ENCODE data around the gene DDOST. TPM values are rescaled to one million over a fixed set of nuclear protein-coding genes. Genes with fewer than 3 reads are reported as not detected.
A peak's percentile ranks its signal among the peaks of the same experiment; 100 is the strongest.

The DDOST gene
- total RNA-seq, 1 experiment from 2014 or later = 311 TPM

- DNase-seq (ENCODE audit: low read depth) = no peak
Measured at GRCh38 chr1:20660847-20661206, 342 bp downstream of the DDOST start.

DNA sequence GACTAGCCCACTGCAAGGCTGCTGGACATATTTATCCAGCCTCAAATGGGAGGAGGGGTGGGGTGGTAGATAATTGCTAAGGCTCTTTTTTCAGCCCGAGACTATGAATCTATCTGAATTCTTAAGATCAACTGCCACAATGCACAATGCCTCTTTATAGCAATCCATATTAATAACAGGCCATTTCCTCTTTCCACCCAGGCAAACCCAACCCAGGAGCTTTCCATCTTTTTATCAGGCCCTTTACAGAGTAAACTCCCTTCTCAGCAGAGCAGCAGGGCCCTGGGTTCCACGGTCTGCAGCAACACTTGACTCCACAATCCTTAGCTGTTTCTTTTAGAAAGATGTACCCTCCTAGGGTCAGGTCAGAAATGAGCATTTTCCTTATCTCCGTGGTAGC lies 806 bp downstream of the DDOST start:
- no peak for DNase-seq (ENCODE audit: low read depth)

- DNase-seq (ENCODE audit: low read depth) = no peak
Measured at GRCh38 chr1:20658166-20658915, 2.8 kb downstream of the DDOST start.

DNA sequence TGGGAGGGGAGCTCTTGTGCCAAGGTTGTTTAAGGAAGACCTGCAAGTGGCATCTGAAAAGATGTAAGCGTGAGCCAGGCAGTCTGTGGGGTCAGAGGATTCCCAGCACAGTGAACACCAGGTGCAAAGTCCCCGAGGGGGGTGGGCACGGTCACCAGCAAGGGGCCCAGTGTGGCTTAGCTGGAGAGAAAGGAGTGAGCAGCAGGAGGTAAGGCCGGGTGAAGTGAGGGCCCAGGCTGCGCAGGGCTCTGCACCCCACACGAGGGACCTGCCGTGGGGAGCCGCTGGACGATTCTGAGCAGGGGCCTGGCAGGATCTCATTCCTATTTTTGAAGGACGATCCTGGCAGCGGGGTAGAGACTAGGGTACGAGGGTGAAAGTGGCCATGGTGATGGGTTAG lies 4.1 kb downstream of the DDOST start:
- no peak for DNase-seq (ENCODE audit: low read depth)

DNA sequence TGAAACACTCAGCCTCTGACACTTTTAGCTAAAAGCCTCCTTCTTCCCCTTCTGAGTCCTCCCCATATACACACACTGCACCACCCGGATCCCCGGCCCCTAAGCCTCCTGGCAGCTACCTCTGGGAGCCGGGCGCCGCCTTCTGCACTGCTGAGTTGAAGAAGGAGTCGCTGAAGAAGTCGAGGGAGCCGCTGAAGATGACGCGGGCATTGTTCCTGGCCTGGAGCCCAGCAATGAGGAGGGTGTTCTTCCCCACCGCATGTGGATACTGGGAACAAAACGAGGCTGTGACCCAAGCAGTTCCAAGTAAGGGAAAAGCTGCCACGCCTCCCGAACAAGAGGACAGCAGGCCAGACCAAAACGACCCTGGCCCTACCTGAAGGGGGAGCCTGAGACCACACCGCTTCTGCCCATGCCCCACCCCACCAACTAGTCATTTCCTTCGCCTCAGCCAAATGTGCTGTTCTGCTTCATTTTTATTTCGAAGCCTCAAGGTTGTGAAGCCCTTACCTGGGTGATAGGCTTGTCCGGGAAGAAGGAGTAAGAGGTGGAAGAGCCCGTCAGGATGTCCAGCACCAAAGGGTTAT lies 7.0 kb downstream of the DDOST start:
- DNase-seq (ENCODE audit: low read depth) = no peak

DNA sequence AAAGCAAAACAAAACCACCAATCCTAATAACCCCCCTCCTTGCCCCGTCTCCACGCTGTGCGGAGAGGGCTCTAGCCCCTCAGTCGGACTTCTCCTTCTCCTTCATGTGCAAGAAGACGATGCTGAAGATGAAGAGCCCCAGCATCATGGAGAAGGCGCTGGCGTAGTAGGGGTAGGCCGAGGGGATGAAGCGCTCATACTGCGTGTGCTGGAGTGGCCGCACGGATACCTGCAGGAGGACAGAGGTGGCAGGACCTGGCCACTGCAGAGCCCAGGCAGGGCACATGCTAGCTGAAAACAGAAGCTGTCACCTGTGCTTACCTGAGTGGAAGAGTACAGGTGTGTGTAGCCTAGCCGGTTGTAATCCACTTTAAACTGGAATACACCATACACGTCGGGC lies 8.9 kb downstream of the DDOST start:
- no peak for DNase-seq (ENCODE audit: low read depth)

- DNase-seq (ENCODE audit: low read depth) = no peak
Measured at GRCh38 chr1:20648946-20649345, 12.2 kb downstream of the DDOST start.

DNA sequence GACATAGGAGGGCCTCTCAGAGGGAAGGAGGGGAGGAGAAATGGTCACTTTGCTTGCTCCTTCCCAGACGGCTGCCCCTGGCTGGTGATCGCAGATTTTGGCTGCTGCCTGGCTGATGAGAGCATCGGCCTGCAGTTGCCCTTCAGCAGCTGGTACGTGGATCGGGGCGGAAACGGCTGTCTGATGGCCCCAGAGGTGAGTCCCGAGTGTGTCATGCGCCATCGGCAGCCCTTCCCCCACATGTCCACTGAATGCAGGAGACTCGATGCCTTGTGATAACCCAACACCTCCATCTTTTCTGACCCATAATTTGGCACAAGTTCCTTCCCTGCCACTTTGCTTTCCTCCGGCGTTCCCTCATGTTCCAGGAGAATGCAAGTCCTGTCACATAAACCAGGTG lies 12.7 kb downstream of the DDOST start:
- DNase-seq (ENCODE audit: low read depth) = no peak

DNA sequence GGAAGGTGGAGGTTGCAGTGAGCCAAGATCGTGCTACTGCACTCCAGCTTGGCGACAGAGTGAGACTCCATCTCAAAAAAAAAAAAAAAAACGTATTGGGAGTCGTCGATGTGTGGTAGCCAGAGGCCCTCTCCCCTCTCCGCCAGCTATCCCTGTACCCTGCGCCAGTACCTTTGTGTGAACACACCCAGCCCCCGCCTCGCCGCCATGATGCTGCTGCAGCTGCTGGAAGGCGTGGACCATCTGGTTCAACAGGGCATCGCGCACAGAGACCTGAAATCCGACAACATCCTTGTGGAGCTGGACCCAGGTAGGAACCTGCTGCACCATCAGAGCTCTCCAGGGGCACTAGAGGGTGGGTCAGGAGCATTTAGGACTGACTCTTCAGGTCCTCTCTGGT lies 15.8 kb downstream of the DDOST start:
- DNase-seq (ENCODE audit: low read depth) = no peak

DNA sequence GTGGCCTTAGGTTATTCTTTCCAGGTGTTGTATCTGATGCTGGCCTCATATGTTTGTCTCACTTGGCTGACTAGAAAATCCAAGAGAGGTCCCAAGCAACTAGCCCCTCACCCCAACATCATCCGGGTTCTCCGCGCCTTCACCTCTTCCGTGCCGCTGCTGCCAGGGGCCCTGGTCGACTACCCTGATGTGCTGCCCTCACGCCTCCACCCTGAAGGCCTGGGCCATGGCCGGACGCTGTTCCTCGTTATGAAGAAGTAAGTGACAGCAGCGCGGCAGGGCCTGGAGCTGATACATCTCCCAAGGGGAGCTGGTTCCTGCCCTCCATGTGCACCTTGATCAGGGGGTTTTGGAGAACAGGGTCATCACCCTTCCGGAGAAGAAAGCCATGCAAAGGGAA lies 16.8 kb downstream of the DDOST start:
- no peak for DNase-seq (ENCODE audit: low read depth)

DNA sequence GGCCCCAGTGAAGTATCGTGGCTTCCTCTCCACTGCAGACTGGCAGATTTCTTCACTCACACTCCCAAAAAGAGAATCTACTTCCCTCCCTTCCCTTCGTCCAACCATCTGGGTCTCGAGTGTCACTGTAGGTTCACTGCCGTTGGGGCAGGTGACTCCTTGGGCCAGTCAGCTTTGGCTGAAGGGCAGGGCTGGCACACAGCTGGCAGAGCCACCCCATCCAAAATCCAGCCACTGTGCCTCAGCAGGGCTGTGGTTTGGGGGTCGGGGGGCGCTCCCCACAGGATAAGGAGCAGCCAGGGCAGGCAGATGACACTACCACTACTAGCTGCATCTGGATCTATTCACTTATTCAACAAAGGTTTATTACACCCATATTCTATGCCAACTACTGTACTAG lies 18.1 kb downstream of the DDOST start:
- DNase-seq (ENCODE audit: low read depth) = no peak

DNA sequence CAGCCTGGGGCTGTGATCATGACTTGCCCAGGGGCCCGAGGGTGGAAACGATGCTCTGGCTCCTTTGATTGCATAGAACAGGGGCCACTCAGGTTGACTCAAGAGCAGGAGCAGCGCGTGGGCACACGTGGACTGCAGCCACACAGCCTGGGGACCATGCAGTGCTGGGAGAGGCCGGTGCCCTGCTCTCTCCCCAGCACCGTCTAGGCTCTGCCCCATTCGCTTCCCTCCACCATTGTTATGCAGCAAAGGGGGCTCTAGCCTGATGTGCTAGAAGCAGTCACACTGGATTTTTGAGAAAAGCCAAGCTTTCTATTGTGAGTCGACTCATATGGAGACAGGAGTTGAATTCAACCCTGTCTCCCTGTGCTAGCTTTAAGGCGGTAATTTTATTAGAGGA lies 19.2 kb downstream of the DDOST start:
- no peak for DNase-seq (ENCODE audit: low read depth)

DNA sequence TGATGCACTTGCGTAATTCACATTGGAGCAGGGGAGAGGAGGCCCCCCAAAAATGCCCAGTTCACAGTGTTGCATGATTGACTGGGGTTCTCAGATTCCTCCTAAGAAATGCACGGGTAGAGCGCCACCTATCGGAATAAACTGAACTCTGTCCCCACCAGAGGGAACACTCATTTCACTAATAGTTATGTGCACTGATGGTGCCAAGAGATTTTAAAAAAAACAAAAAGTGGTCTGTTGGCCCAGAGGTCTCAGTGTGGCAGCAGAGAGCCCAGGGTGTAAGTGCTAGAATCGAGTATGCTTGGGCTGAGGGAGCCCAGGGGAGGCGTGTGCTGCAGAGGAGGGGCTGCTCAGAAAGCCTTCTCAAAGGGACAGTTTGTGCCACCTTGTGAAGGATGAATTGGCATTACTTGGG lies 21.0 kb downstream of the DDOST start:
- DNase-seq (ENCODE audit: low read depth) = peak; percentile 52

DNA sequence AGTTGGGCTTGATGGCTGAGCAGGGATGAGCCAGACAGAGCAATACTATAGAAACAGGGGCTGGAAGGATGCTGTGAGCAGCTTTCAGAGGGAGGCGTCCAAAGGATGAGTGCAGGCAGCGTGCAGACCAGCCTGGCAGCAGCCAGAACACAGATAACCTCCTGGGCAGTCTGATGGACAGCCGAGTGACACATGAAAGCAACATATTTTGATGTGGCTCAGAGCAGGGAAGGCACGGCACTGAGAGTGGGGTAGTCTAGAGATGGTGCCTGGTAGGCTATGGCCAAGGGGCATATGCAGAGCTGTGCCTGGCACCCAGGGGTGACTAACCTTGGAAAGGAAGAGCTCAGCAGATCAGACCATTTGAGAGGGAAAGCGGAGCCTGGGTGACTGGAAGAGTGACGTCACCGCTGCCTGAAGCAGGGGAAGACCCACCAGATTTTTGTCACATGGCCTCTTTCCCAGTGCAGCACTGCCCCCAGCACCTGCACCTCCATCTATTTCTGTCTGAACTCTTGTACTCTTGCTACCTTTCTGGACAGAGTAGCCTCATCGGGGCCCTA lies 24.3 kb downstream of the DDOST start:
- peak; percentile 39 for DNase-seq (ENCODE audit: low read depth)

- DNase-seq (ENCODE audit: low read depth) = peak; percentile 80
Measured at GRCh38 chr1:20634594-20635084, 26.5 kb downstream of the DDOST start.

GRCh38 chr1:20634065-20634593 lies 27.0 kb downstream of the DDOST start:
- DNase-seq (ENCODE audit: low read depth) = no peak

DNA sequence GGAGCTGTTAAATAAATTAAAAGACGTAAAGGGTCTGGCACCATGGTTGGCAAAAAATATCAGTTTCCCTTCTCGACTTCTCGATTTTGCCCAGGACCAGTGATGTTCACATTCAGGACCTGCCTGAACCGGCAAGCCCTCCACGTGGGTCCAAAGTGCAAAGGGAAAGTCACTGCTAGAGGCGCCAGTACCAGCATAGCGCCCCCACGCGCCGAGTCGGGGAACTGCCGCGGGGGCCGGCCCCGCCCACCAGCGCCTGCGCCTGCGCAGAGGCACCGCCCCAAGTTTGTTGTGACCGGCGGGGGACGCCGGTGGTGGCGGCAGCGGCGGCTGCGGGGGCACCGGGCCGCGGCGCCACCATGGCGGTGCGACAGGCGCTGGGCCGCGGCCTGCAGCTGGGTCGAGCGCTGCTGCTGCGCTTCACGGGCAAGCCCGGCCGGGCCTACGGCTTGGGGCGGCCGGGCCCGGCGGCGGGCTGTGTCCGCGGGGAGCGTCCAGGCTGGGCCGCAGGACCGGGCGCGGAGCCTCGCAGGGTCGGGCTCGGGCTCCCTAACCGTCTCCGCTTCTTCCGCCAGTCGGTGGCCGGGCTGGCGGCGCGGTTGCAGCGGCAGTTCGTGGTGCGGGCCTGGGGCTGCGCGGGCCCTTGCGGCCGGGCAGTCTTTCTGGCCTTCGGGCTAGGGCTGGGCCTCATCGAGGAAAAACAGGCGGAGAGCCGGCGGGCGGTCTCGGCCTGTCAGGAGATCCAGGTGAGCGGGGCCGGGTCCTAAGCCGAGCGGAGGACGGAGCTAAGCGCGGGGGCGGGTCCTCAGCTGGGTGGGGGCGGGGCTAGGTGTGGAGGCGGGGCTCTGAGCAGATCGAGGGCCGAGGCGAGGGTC lies 27.7 kb downstream of the DDOST start, which contains the start of gene PINK1:
Gene PINK1, plus strand, starts transcription at position 269 of the 875 bp plus-strand sequence. Its CDS starts 91 bp downstream, at position 360.
- peak; percentile 81 for DNase-seq (ENCODE audit: low read depth)

- DNase-seq (ENCODE audit: low read depth) = no peak
Measured at GRCh38 chr1:20632386-20632785, 28.8 kb downstream of the DDOST start.

GRCh38 chr1:20630729-20631128 lies 30.4 kb downstream of the DDOST start:
- DNase-seq (ENCODE audit: low read depth) = no peak

DNA sequence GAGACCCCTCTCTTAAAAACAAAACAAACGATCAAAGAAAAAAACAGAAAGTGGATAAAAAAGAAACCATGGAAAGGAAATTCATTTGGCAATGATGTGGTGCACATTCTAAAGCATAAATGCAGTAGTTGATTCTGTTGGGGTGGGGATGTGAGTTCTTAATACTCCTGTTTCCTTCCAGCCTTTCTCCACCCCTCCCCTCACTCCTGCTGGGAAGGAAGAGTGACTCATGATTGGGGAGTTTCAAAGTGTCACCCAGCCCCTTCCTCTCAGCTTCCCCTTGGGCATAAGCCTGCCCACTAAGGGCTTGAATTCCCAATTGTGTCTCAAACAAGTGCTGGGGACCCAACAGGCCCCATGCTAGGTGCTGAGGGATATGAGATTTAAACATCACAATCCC lies 34.6 kb downstream of the DDOST start:
- peak; percentile 35 for DNase-seq (ENCODE audit: low read depth)

GRCh38 chr1:20626098-20626427 lies 35.1 kb downstream of the DDOST start:
- DNase-seq (ENCODE audit: low read depth) = no peak
